CD8-positive, alpha-beta memory T cell (primary cell): ENCODE measurements around the gene TFCP2L1. TPM values are rescaled to one million over a fixed set of nuclear protein-coding genes. Genes with fewer than 3 reads are reported as not detected.

Experiments
- CTCF ChIA-PET: fragments of 350-600 bp; sonication (Branson Sonifier 250); formaldehyde crosslinking; loops from one replicate; lab custom pipeline; 2021; ENCODE audit warnings: antibody characterized with exemption; lab: Charles Lee
- POLR2A ChIA-PET: fragments of 350-600 bp; sonication (Branson Sonifier 250); formaldehyde crosslinking; loops from one replicate; lab custom pipeline; 2021; ENCODE audit warnings: antibody characterized with exemption; lab: Charles Lee
- DNase-seq, 5 donors: peaks; one replicate each; pipeline versions ENCODE4 v3.0.0 to v3.0.0-alpha.2; 2020 to 2022; ENCODE audit warnings: mixed read lengths in 1 of 5
- H3K27ac ChIP-seq: one replicate; pipeline ENCODE4 v1.7.0; 2013; ENCODE audit warnings: low read depth, mild to moderate bottlenecking, low read length, moderate library complexity
- H3K27me3 ChIP-seq: 2 replicates; pipeline ENCODE4 v1.7.0; 2013; ENCODE audit warnings: low read length, mild to moderate bottlenecking; ENCODE audit not compliant: insufficient read depth, poor library complexity, severe bottlenecking
- H3K36me3 ChIP-seq: 2 replicates; pipeline ENCODE4 v1.7.0; 2013; ENCODE audit warnings: mild to moderate bottlenecking, low read length, moderate library complexity; ENCODE audit not compliant: insufficient read depth
- H3K4me1 ChIP-seq: 2 replicates; pipeline ENCODE4 v1.7.0; 2013; ENCODE audit warnings: mild to moderate bottlenecking, low read length, moderate library complexity; ENCODE audit not compliant: insufficient read depth
- H3K4me3 ChIP-seq: 2 replicates; pipeline ENCODE4 v1.7.0; 2013; ENCODE audit warnings: mild to moderate bottlenecking, low read length
- H3K9me3 ChIP-seq: 2 replicates; pipeline ENCODE4 v1.7.0; 2013; ENCODE audit warnings: mild to moderate bottlenecking, low read length
- H3K27ac Mint-ChIP-seq, 8 donors: one replicate each; pipeline ENCODE4 v1.8.0; 2020 to 2021; ENCODE audit warnings: mixed read lengths in 8 of 8, mild to moderate bottlenecking in 6 of 8, inconsistent platforms in 3 of 8, moderate library complexity in 3 of 8
- H3K27me3 Mint-ChIP-seq, 2 donors: one replicate each; pipeline ENCODE4 v1.8.0; 2020 to 2021; ENCODE audit warnings: mixed read lengths in 2 of 2, mild to moderate bottlenecking in 1 of 2, moderate library complexity in 1 of 2
- H3K36me3 Mint-ChIP-seq, 3 donors: one replicate each; pipeline ENCODE4 v1.8.0; 2020 to 2021; ENCODE audit warnings: mixed read lengths in 3 of 3, inconsistent platforms in 1 of 3, mild to moderate bottlenecking in 1 of 3
- H3K4me1 Mint-ChIP-seq, 3 donors: one replicate each; pipeline ENCODE4 v1.8.0; 2020 to 2021; ENCODE audit warnings: mixed read lengths in 3 of 3, inconsistent platforms in 1 of 3, mild to moderate bottlenecking in 1 of 3
- H3K4me3 Mint-ChIP-seq, 7 donors: one replicate each; pipeline ENCODE4 v1.8.0; 2020 to 2021; ENCODE audit warnings: mixed read lengths in 7 of 7, mild to moderate bottlenecking in 6 of 7, moderate library complexity in 4 of 7, inconsistent platforms in 2 of 7
- H3K9me3 Mint-ChIP-seq, 5 donors: one replicate each; pipeline ENCODE4 v1.8.0; 2020 to 2022; ENCODE audit warnings: mixed read lengths in 5 of 5, mild to moderate bottlenecking in 3 of 5, moderate library complexity in 2 of 5, inconsistent platforms in 1 of 5
- polyA plus RNA-seq: library from polyadenylated mRNA; unstranded; fragments of 300-500 nt; fragmentation: Illumina TruSeq; gene quantifications from one replicate; pipeline ENCODE4 v1.2.3, GENCODE V29; 2021
- total RNA-seq, 2 experiments: library from RNA; stranded (reverse); gene quantifications; one replicate each; pipeline ENCODE4 v1.2.3, GENCODE V29; 2021

The TFCP2L1 gene
- total and polyA plus RNA-seq, 3 experiments from 2014 or later, result 0.11 to 0.45 (median 0.16) TPM

- no peaks in the 10 kb centered on the region for H3K9me3 ChIP-seq
- H3K9me3 Mint-ChIP-seq, result no peaks in the 10 kb centered on the region
- no peaks in the 10 kb centered on the region for H3K4me1 ChIP-seq
- CTCF ChIA-PET, result no interaction called here
- peak overlapping the region in 3 of 7 donors; percentile 6 to 78 (median 66) for H3K4me3 Mint-ChIP-seq
- H3K27me3 Mint-ChIP-seq, result peaks cover 23 to 53% of the 10 kb centered on the region in 2 donors
- DNase-seq, result no peak
- H3K4me3 ChIP-seq, result no peak overlapping the region
- no peak overlapping the region for H3K27ac Mint-ChIP-seq
- peaks cover 11% of the 10 kb centered on the region for H3K27me3 ChIP-seq
- POLR2A ChIA-PET, result no interaction called here
- H3K36me3 Mint-ChIP-seq, result no peaks in the 10 kb centered on the region
- H3K4me1 Mint-ChIP-seq, result peaks cover 9 to 17% (median 13%) of the 10 kb centered on the region in 3 donors
- H3K27ac ChIP-seq, result no peak overlapping the region
- no peaks in the 10 kb centered on the region for H3K36me3 ChIP-seq
Measured at GRCh38 chr2:121286506-121286905, 1.5 kb upstream of the TFCP2L1 start.

- Histone ChIP-seq H3K27me3 (peaks cover 11% of the 10 kb centered on the region), H3K36me3 (no peaks in the 10 kb centered on the region), H3K27ac (no peak overlapping the region), H3K9me3 (no peaks in the 10 kb centered on the region), H3K4me1 (no peaks in the 10 kb centered on the region), H3K4me3 (no peak overlapping the region)
- Mint-ChIP-seq H3K4me1 (peaks cover 9 to 17% (median 13%) of the 10 kb centered on the region in 3 donors), H3K27ac (no peak overlapping the region), H3K36me3 (no peaks in the 10 kb centered on the region), H3K9me3 (no peaks in the 10 kb centered on the region), H3K4me3 (peak overlapping the region in 4 of 7 donors; percentile 47 to 73 (median 70)), H3K27me3 (peaks cover 27 to 52% of the 10 kb centered on the region in 2 donors)
- CTCF ChIA-PET, result no interaction called here
- no peak for DNase-seq
- POLR2A ChIA-PET, result no interaction called here
Measured at GRCh38 chr2:121285926-121286325, 924 bp upstream of the TFCP2L1 start.

GRCh38 chr2:121283670-121284462, 1.1 kb downstream of the TFCP2L1 start:
- Mint-ChIP-seq H3K36me3 (no peaks in the 10 kb centered on the region), H3K27me3 (peaks cover 28 to 58% of the 10 kb centered on the region in 2 donors), H3K4me3 (peak overlapping the region; percentile 14 to 86 (median 69)), H3K27ac (peak overlapping the region in 1 of 8 donors; percentile 19), H3K4me1 (peaks cover 9 to 17% (median 13%) of the 10 kb centered on the region in 3 donors), H3K9me3 (no peaks in the 10 kb centered on the region)
- Histone ChIP-seq H3K36me3 (no peaks in the 10 kb centered on the region), H3K4me1 (no peaks in the 10 kb centered on the region), H3K27me3 (peaks cover 8% of the 10 kb centered on the region), H3K27ac (no peak overlapping the region), H3K4me3 (no peak overlapping the region), H3K9me3 (no peaks in the 10 kb centered on the region)
- ChIA-PET POLR2A (no interaction called here), CTCF (no interaction called here)
- no peak for DNase-seq

GRCh38 chr2:121282800-121283385, 2.1 kb downstream of the TFCP2L1 start:
- H3K4me3 Mint-ChIP-seq, result no peak overlapping the region
- H3K9me3 Mint-ChIP-seq, result no peaks in the 10 kb centered on the region
- no peaks in the 10 kb centered on the region for H3K9me3 ChIP-seq
- peaks cover 9 to 17% (median 13%) of the 10 kb centered on the region in 3 donors for H3K4me1 Mint-ChIP-seq
- no peak overlapping the region for H3K27ac Mint-ChIP-seq
- no peaks in the 10 kb centered on the region for H3K4me1 ChIP-seq
- H3K27me3 Mint-ChIP-seq, result peaks cover 26 to 58% of the 10 kb centered on the region in 2 donors
- no peak for DNase-seq
- H3K27ac ChIP-seq, result no peak overlapping the region
- H3K27me3 ChIP-seq, result peaks cover 7% of the 10 kb centered on the region
- no peaks in the 10 kb centered on the region for H3K36me3 Mint-ChIP-seq
- ChIA-PET POLR2A (no interaction called here), CTCF (no interaction called here)
- no peaks in the 10 kb centered on the region for H3K36me3 ChIP-seq
- H3K4me3 ChIP-seq, result no peak overlapping the region

GRCh38 chr2:121281694-121282093, 3.3 kb downstream of the TFCP2L1 start:
- DNase-seq, result no peak
- Mint-ChIP-seq H3K36me3 (no peaks in the 10 kb centered on the region), H3K4me1 (peaks cover 9 to 17% (median 13%) of the 10 kb centered on the region in 3 donors), H3K27ac (no peak overlapping the region), H3K4me3 (no peak overlapping the region), H3K9me3 (no peaks in the 10 kb centered on the region), H3K27me3 (peaks cover 22 to 54% of the 10 kb centered on the region in 2 donors)
- Histone ChIP-seq H3K27ac (no peak overlapping the region), H3K4me1 (no peaks in the 10 kb centered on the region), H3K4me3 (no peak overlapping the region), H3K27me3 (peaks cover 7% of the 10 kb centered on the region), H3K9me3 (no peaks in the 10 kb centered on the region), H3K36me3 (no peaks in the 10 kb centered on the region)
- CTCF ChIA-PET, result no interaction called here
- POLR2A ChIA-PET, result no interaction called here

- Histone ChIP-seq H3K4me1 (no peaks in the 10 kb centered on the region), H3K9me3 (no peaks in the 10 kb centered on the region), H3K27me3 (peaks cover 7% of the 10 kb centered on the region), H3K36me3 (no peaks in the 10 kb centered on the region), H3K27ac (no peak overlapping the region), H3K4me3 (no peak overlapping the region)
- POLR2A ChIA-PET, result no interaction called here
- Mint-ChIP-seq H3K27ac (no peak overlapping the region), H3K27me3 (peaks cover 22 to 48% of the 10 kb centered on the region in 2 donors), H3K4me3 (no peak overlapping the region), H3K36me3 (no peaks in the 10 kb centered on the region), H3K9me3 (no peaks in the 10 kb centered on the region), H3K4me1 (peaks cover 9 to 17% (median 13%) of the 10 kb centered on the region in 3 donors)
- CTCF ChIA-PET, result no interaction called here
- DNase-seq, result no peak
Measured at GRCh38 chr2:121281107-121281506, 3.9 kb downstream of the TFCP2L1 start.

- ChIA-PET CTCF (no interaction called here), POLR2A (no interaction called here)
- Mint-ChIP-seq H3K9me3 (no peaks in the 10 kb centered on the region), H3K4me3 (no peak overlapping the region), H3K36me3 (no peaks in the 10 kb centered on the region), H3K27me3 (peaks cover 18 to 40% of the 10 kb centered on the region in 2 donors), H3K4me1 (peaks cover 6 to 12% (median 8%) of the 10 kb centered on the region in 3 donors), H3K27ac (no peak overlapping the region)
- Histone ChIP-seq H3K36me3 (no peaks in the 10 kb centered on the region), H3K27me3 (peaks cover 7% of the 10 kb centered on the region), H3K9me3 (no peaks in the 10 kb centered on the region), H3K4me3 (no peak overlapping the region), H3K27ac (no peak overlapping the region), H3K4me1 (no peaks in the 10 kb centered on the region)
- no peak for DNase-seq
Measured at GRCh38 chr2:121279476-121280220, 5.4 kb downstream of the TFCP2L1 start.

- DNase-seq, result no peak
- Histone ChIP-seq H3K4me3 (no peak overlapping the region), H3K36me3 (no peaks in the 10 kb centered on the region), H3K9me3 (no peaks in the 10 kb centered on the region), H3K27me3 (no peaks in the 10 kb centered on the region), H3K27ac (no peak overlapping the region), H3K4me1 (no peaks in the 10 kb centered on the region)
- no peak overlapping the region for H3K4me3 Mint-ChIP-seq
- no peaks in the 10 kb centered on the region for H3K4me1 Mint-ChIP-seq
- no peaks in the 10 kb centered on the region for H3K36me3 Mint-ChIP-seq
- H3K27me3 Mint-ChIP-seq, result peaks cover 5 to 24% of the 10 kb centered on the region in 2 donors
- H3K27ac Mint-ChIP-seq, result no peak overlapping the region
- ChIA-PET POLR2A (no interaction called here), CTCF (no interaction called here)
- no peaks in the 10 kb centered on the region for H3K9me3 Mint-ChIP-seq
Measured at GRCh38 chr2:121276341-121276740, 8.7 kb downstream of the TFCP2L1 start.
